GM21723 (cell line): ENCODE measurements around the gene SFXN5.

Experiments used
- ATAC-seq: cut with Tn5 transposase; IDR thresholded peaks from one replicate; pipeline ENCODE4 v1.9.1; 2021; ENCODE audit warnings: mild to moderate bottlenecking, moderate library complexity; ENCODE audit not compliant: unreplicated experiment

The SFXN5 gene

GRCh38 chr2:72995430-72996116, 75.9 kb downstream of the SFXN5 start:
- ATAC-seq, result no peak

GRCh38 chr2:72994991-72995380, 76.5 kb downstream of the SFXN5 start:
- ATAC-seq, result no peak

- no peak for ATAC-seq
These were observed 77.1 kb downstream of the SFXN5 start for GRCh38 chr2:72994282-72994990.

GRCh38 chr2:72993933-72994280, 77.6 kb downstream of the SFXN5 start:
- no peak for ATAC-seq

GRCh38 chr2:72993147-72993932, 78.2 kb downstream of the SFXN5 start:
- no peak for ATAC-seq

GRCh38 chr2:72992734-72993102, 78.8 kb downstream of the SFXN5 start:
- ATAC-seq, result no peak

- no peak for ATAC-seq
These were observed 79.4 kb downstream of the SFXN5 start for GRCh38 chr2:72991980-72992733.

GRCh38 chr2:72991439-72991725, 80.1 kb downstream of the SFXN5 start:
- no peak for ATAC-seq

GRCh38 chr2:72990695-72991438, 80.6 kb downstream of the SFXN5 start:
- ATAC-seq, result no peak

GRCh38 chr2:72989770-72990556, 81.5 kb downstream of the SFXN5 start:
- ATAC-seq, result no peak

- ATAC-seq, result no peak
These were observed 82.7 kb downstream of the SFXN5 start for GRCh38 chr2:72988726-72989273.

GRCh38 chr2:72988041-72988440, 83.5 kb downstream of the SFXN5 start:
- ATAC-seq, result no peak

- ATAC-seq, result no peak
These were observed 85.4 kb downstream of the SFXN5 start for GRCh38 chr2:72985891-72986683.

- ATAC-seq, result no peak
These were observed 86.4 kb downstream of the SFXN5 start for GRCh38 chr2:72985136-72985535.

GRCh38 chr2:72984172-72984671, 87.3 kb downstream of the SFXN5 start:
- ATAC-seq, result no peak

GRCh38 chr2:72983500-72984161, 87.9 kb downstream of the SFXN5 start:
- no peak for ATAC-seq

GRCh38 chr2:72982781-72983499, 88.6 kb downstream of the SFXN5 start:
- ATAC-seq, result no peak

GRCh38 chr2:72982219-72982618, 89.3 kb downstream of the SFXN5 start:
- no peak for ATAC-seq
